CD1c-positive myeloid dendritic cell (primary cell): Measurements from ENCODE around the gene IGF2R.

Experiments used
- DNase-seq: peaks from one replicate; pipeline ENCODE4 v3.0.0-alpha.2; 2016; ENCODE audit errors: extremely low spot score

The IGF2R gene

GRCh38 chr6:160027076-160027475, 58.2 kb downstream of the IGF2R start:
- DNase-seq: no peak

GRCh38 chr6:160027931-160028330, 59.0 kb downstream of the IGF2R start:
- DNase-seq: no peak

GRCh38 chr6:160028487-160029275, 59.8 kb downstream of the IGF2R start:
- no peak for DNase-seq

- no peak for DNase-seq
Observed at GRCh38 chr6:160029525-160029924, 60.6 kb downstream of the IGF2R start.

GRCh38 chr6:160030103-160030502, 61.2 kb downstream of the IGF2R start:
- no peak for DNase-seq

- no peak for DNase-seq
Observed at GRCh38 chr6:160031442-160031841, 62.6 kb downstream of the IGF2R start.

- DNase-seq: no peak
Observed at GRCh38 chr6:160031871-160032270, 63.0 kb downstream of the IGF2R start.

- DNase-seq: no peak
Observed at GRCh38 chr6:160032538-160032937, 63.7 kb downstream of the IGF2R start.

- DNase-seq: no peak
Observed at GRCh38 chr6:160034036-160034930, 65.4 kb downstream of the IGF2R start.

GRCh38 chr6:160035241-160035640, 66.4 kb downstream of the IGF2R start:
- no peak for DNase-seq

GRCh38 chr6:160035693-160036330, 66.9 kb downstream of the IGF2R start:
- DNase-seq: no peak

- no peak for DNase-seq
Observed at GRCh38 chr6:160036331-160036695, 67.4 kb downstream of the IGF2R start.

GRCh38 chr6:160036790-160037206, 67.9 kb downstream of the IGF2R start:
- no peak for DNase-seq

- DNase-seq: no peak
Observed at GRCh38 chr6:160038479-160038878, 69.6 kb downstream of the IGF2R start.

GRCh38 chr6:160039441-160039840, 70.6 kb downstream of the IGF2R start:
- no peak for DNase-seq

- DNase-seq: no peak
Observed at GRCh38 chr6:160040055-160040454, 71.2 kb downstream of the IGF2R start.

GRCh38 chr6:160040527-160041264, 71.8 kb downstream of the IGF2R start:
- no peak for DNase-seq

- DNase-seq: no peak
Observed at GRCh38 chr6:160041608-160042007, 72.7 kb downstream of the IGF2R start.

- DNase-seq: no peak
Observed at GRCh38 chr6:160042014-160042773, 73.3 kb downstream of the IGF2R start.

GRCh38 chr6:160042788-160043301, 74.0 kb downstream of the IGF2R start:
- DNase-seq: no peak

- DNase-seq: no peak
Observed at GRCh38 chr6:160043784-160044183, 74.9 kb downstream of the IGF2R start.
